SU-DHL-6 (cell line): ENCODE results near the gene WNT3.

ENCODE experiments used
- H2AFZ ChIP-seq: fragments of 200-600 bp; sonication (generic); 2 replicates; pipeline ENCODE4 v1.6.1; 2014; ENCODE audit warnings: low read depth, mild to moderate bottlenecking, moderate library complexity, mixed read lengths, antibody characterized with exemption, low read length; ENCODE audit not compliant: severe bottlenecking
- H3F3A ChIP-seq: fragments of 200-600 bp; shearing (Covaris generic); 2 replicates; pipeline ENCODE4 v1.6.0; 2016; ENCODE audit warnings: antibody characterized with exemption, mild to moderate bottlenecking; ENCODE audit not compliant: insufficient read depth
- H3K27ac ChIP-seq: fragments of 200-600 bp; sonication (generic); 2 replicates; pipeline ENCODE4 v1.5.1; 2016; ENCODE audit warnings: low read depth, mild to moderate bottlenecking, low read length, moderate library complexity, mixed read lengths
- H3K27me3 ChIP-seq: fragments of 200-600 bp; sonication (generic), shearing (Covaris generic); 2 replicates; pipeline ENCODE4 v1.6.0; 2014; ENCODE audit warnings: mild to moderate bottlenecking, low read length
- H3K36me3 ChIP-seq: fragments of 200-600 bp; sonication (generic); 2 replicates; pipeline ENCODE4 v1.6.1; 2014; ENCODE audit warnings: mild to moderate bottlenecking, low read length, mixed read lengths
- H3K4me2 ChIP-seq: fragments of 300-600, 200-600 bp; shearing (Covaris generic), sonication (generic); 2 replicates; pipeline ENCODE4 v1.6.0; 2014; ENCODE audit warnings: low read length, low read depth, mild to moderate bottlenecking; ENCODE audit not compliant: poor library complexity, severe bottlenecking
- H3K4me3 ChIP-seq: fragments of 200-600 bp; sonication (generic); 2 replicates; pipeline ENCODE4 v1.5.1; 2014; ENCODE audit warnings: antibody characterized with exemption, low read length, mild to moderate bottlenecking, mixed read lengths; ENCODE audit not compliant: insufficient read depth, poor library complexity, severe bottlenecking
- H3K79me2 ChIP-seq: fragments of 200-600 bp; sonication (generic); 2 replicates; pipeline ENCODE4 v1.6.1; 2014; ENCODE audit warnings: mild to moderate bottlenecking, low read length, moderate library complexity; ENCODE audit not compliant: insufficient read depth
- H3K9ac ChIP-seq: fragments of 200-600 bp; sonication (generic); 2 replicates; pipeline ENCODE4 v1.7.0; 2014; ENCODE audit warnings: mild to moderate bottlenecking, low read length
- H3K9me2 ChIP-seq: fragments of 200-600 bp; sonication (generic); replicated peaks from 2 replicates; pipeline ENCODE4 v1.6.1; 2014; ENCODE audit warnings: low read length; ENCODE audit not compliant: insufficient read depth
- H3K9me3 ChIP-seq: fragments of 200-600 bp; sonication (generic); 2 replicates; pipeline ENCODE4 v1.6.1; 2014; ENCODE audit warnings: low read length, mixed read lengths; ENCODE audit not compliant: insufficient read depth
- H4K20me1 ChIP-seq: fragments of 200-600 bp; sonication (generic); 2 replicates; pipeline ENCODE4 v1.6.1; 2014; ENCODE audit warnings: low read depth, mild to moderate bottlenecking, antibody characterized with exemption, low read length, moderate library complexity, mixed read lengths
- EZH2phosphoT487 ChIP-seq: fragments of 200-600 bp; sonication (generic), shearing (Covaris generic); conservative IDR thresholded peaks from 2 replicates; pipeline ENCODE4 v1.6.1; 2018; ENCODE audit warnings: mild to moderate bottlenecking, antibody characterized with exemption, low read length, moderate library complexity, mixed read lengths
- TF ChIP-seq, protein P1 (sequence below): fragments of 200-600 bp; sonication (generic); IDR thresholded peaks from one replicate; pipeline ENCODE4 v1.5.1; 2017; ENCODE audit warnings: antibody characterized with exemption, mild to moderate bottlenecking, low read length, moderate library complexity; ENCODE audit not compliant: insufficient read depth, poor library complexity, severe bottlenecking

Gene WNT3

GRCh38 chr17:46727572-46728348, 90.7 kb downstream of the WNT3 start:
- Histone ChIP-seq H3K27ac (no peak overlapping the region), H3K79me2 (no peaks in the 10 kb centered on the region), H3K4me2 (no peak overlapping the region), H2AFZ (no peak overlapping the region), H3K9me3 (no peaks in the 10 kb centered on the region), H3K4me3 (no peak overlapping the region), H4K20me1 (no peaks in the 10 kb centered on the region), H3K9ac (no peak overlapping the region), H3K9me2 (no peaks in the 10 kb centered on the region), H3K36me3 (peaks cover 20% of the 10 kb centered on the region), H3K27me3 (no peaks in the 10 kb centered on the region), H3F3A (no peaks in the 10 kb centered on the region)
- TF ChIP-seq, protein P1, sequence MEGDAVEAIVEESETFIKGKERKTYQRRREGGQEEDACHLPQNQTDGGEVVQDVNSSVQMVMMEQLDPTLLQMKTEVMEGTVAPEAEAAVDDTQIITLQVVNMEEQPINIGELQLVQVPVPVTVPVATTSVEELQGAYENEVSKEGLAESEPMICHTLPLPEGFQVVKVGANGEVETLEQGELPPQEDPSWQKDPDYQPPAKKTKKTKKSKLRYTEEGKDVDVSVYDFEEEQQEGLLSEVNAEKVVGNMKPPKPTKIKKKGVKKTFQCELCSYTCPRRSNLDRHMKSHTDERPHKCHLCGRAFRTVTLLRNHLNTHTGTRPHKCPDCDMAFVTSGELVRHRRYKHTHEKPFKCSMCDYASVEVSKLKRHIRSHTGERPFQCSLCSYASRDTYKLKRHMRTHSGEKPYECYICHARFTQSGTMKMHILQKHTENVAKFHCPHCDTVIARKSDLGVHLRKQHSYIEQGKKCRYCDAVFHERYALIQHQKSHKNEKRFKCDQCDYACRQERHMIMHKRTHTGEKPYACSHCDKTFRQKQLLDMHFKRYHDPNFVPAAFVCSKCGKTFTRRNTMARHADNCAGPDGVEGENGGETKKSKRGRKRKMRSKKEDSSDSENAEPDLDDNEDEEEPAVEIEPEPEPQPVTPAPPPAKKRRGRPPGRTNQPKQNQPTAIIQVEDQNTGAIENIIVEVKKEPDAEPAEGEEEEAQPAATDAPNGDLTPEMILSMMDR = no peak
- TF ChIP-seq EZH2phosphoT487 = no peak

DNA sequence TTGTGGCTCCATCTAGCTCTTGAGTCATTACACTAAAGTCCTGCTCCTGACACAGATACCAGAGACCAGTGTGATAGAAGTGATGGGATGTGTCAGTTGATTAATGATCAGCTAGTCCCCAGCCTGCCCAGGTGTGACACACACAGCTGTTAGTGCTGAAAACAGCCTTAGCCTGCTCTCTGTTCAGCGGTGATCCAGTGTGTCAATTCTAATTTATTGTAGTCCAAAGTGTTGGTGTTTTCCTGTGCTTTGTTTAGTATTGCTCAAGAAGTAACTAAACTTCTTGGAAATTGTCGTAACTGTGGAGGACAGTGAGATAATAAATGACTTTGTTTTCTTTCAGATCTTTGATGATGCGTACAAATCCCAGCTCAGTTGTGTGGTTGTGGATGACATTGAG, 92.3 kb downstream of the WNT3 start:
- H3K79me2 ChIP-seq = no peaks in the 10 kb centered on the region
- peaks cover 20% of the 10 kb centered on the region for H3K36me3 ChIP-seq
- no peaks in the 10 kb centered on the region for H4K20me1 ChIP-seq
- no peaks in the 10 kb centered on the region for H3K9me2 ChIP-seq
- H3K27ac ChIP-seq = no peak overlapping the region
- H3K9ac ChIP-seq = no peak overlapping the region
- TF ChIP-seq, protein P1 = no peak
- TF ChIP-seq EZH2phosphoT487 = no peak
- no peaks in the 10 kb centered on the region for H3K27me3 ChIP-seq
- no peak overlapping the region for H3K4me2 ChIP-seq
- no peaks in the 10 kb centered on the region for H3K9me3 ChIP-seq
- H3F3A ChIP-seq = no peaks in the 10 kb centered on the region
- H3K4me3 ChIP-seq = no peak overlapping the region
- no peak overlapping the region for H2AFZ ChIP-seq

DNA sequence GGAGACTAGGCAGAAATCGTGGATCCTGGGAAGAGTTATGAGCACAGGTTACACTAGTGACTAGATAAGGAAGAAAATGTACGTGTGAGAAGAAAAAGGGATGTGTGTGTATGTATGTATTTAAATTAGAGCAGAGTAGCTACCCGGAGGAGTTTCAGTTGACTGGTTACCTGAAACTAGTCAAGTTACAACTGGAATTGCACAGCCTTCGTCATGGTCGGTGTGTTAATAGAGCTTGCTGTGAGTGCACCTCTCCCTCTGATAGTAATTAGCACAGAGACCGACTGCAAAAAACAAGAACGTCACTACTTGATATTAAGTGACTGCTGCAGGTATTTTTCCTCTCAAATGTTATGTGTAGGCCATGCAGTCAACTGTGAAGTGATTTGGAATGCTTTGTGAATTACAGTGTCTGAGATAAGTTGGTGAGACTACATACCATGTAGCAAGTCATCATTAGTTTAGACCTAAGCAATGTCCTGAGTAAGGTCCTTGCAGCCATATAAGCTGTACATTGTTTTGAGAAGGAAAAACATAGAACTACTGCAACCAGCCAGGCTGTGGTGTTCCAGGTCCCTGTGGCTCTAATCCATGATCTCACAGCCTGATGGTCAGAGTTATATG, 95.7 kb downstream of the WNT3 start:
- H4K20me1 ChIP-seq = no peaks in the 10 kb centered on the region
- TF ChIP-seq, protein P1 = no peak
- no peak for TF ChIP-seq EZH2phosphoT487
- H3K4me2 ChIP-seq = no peak overlapping the region
- no peaks in the 10 kb centered on the region for H3K79me2 ChIP-seq
- H3K9me2 ChIP-seq = no peaks in the 10 kb centered on the region
- no peaks in the 10 kb centered on the region for H3K27me3 ChIP-seq
- H3K4me3 ChIP-seq = no peak overlapping the region
- no peaks in the 10 kb centered on the region for H3K9me3 ChIP-seq
- no peak overlapping the region for H2AFZ ChIP-seq
- H3K36me3 ChIP-seq = peaks cover 4% of the 10 kb centered on the region
- H3F3A ChIP-seq = 0 out of 2 replicates have a peak, but pooled peaks cover 3% of the 10 kb centered on the region
- no peak overlapping the region for H3K27ac ChIP-seq
- H3K9ac ChIP-seq = no peak overlapping the region
